ENCODE results near the gene ARRB2.

GRCh38 chr17:4768298-4768697 lies 57.9 kb downstream of the ARRB2 start:
- TF ChIP-seq GATA2 (IDR thresholded peaks at IDR 0.05; ENCODE audit: insufficient read depth, insufficient read length, low read depth, low read length) = no peak
- TF ChIP-seq CTCF (IDR thresholded peaks at IDR 0.05; ENCODE audit: extremely low read depth in 1 of 2, insufficient read depth in 1 of 2, low read depth in 1 of 2, low read length in 2 of 2) = no peak
- TF ChIP-seq FOS (IDR thresholded peaks at IDR 0.05; ENCODE audit: borderline replicate concordance, insufficient read depth, low read length) = no peak
- no peak for TF ChIP-seq POLR2A (IDR thresholded peaks at IDR 0.05; ENCODE audit: low read depth, low read length)
- no peak for TF ChIP-seq POLR2AphosphoS5 (IDR thresholded peaks at IDR 0.05; ENCODE audit: insufficient read depth, low read depth, low read length)
- no peak for TF ChIP-seq MAX (IDR thresholded peaks at IDR 0.05; ENCODE audit: insufficient read depth, insufficient read length)
- no peak for TF ChIP-seq EZH2 (IDR thresholded peaks at IDR 0.05; ENCODE audit: borderline replicate concordance, low read depth, low read length, severe bottlenecking)
- TF ChIP-seq JUN (IDR thresholded peaks at IDR 0.05; ENCODE audit: borderline replicate concordance, insufficient read depth, insufficient read length, low read depth) = no peak

Measured in endothelial cell of umbilical vein (primary cell).